GM10248 (cell line): ENCODE results near the gene NOL4L.

ENCODE experiments used
- CTCF ChIA-PET: fragments of 300-600 bp; sonication (Branson Sonifier 250); formaldehyde crosslinking; extraction: SDS; loops from one replicate; lab custom pipeline; 2021; ENCODE audit warnings: antibody characterized with exemption; lab: Yijun Ruan, JAX
- POLR2A ChIA-PET: fragments of 350-650 bp; sonication (Branson Sonifier 250); formaldehyde crosslinking; extraction: SDS; loops from one replicate; lab custom pipeline; 2020; ENCODE audit warnings: antibody characterized with exemption; lab: Yijun Ruan, JAX
- DNase-seq: peaks from one replicate; pipeline ENCODE4 v3.0.0; 2012; ENCODE audit errors: extremely low spot score
- TF ChIP-seq, protein P1 (sequence below): IDR thresholded peaks from 2 replicates; pipeline ENCODE4 v1.5.1; 2012; ENCODE audit warnings: mild to moderate bottlenecking, low read depth; ENCODE audit errors: extremely low read depth, missing control alignments, control extremely low read depth

NOL4L gene

GRCh38 chr20:32564921-32565734 lies 20.0 kb downstream of the NOL4L start:
- TF ChIP-seq, protein P1, sequence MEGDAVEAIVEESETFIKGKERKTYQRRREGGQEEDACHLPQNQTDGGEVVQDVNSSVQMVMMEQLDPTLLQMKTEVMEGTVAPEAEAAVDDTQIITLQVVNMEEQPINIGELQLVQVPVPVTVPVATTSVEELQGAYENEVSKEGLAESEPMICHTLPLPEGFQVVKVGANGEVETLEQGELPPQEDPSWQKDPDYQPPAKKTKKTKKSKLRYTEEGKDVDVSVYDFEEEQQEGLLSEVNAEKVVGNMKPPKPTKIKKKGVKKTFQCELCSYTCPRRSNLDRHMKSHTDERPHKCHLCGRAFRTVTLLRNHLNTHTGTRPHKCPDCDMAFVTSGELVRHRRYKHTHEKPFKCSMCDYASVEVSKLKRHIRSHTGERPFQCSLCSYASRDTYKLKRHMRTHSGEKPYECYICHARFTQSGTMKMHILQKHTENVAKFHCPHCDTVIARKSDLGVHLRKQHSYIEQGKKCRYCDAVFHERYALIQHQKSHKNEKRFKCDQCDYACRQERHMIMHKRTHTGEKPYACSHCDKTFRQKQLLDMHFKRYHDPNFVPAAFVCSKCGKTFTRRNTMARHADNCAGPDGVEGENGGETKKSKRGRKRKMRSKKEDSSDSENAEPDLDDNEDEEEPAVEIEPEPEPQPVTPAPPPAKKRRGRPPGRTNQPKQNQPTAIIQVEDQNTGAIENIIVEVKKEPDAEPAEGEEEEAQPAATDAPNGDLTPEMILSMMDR: no peak
- ChIA-PET CTCF (interaction anchor here (1.0 to 1.5 kb wide), 5 partner anchors 8 to 43 kb away, joined by 3 to 5 read pairs (median 3); no protein-coding TSS in a partner anchor), POLR2A (no interaction called here)
- DNase-seq: no peak

GRCh38 chr20:32564440-32564839 lies 20.7 kb downstream of the NOL4L start:
- ChIA-PET POLR2A (no interaction called here), CTCF (interaction anchor here (1.2 to 1.6 kb wide), 4 partner anchors 8 to 14 kb away, joined by 3 to 4 read pairs (median 3); no protein-coding TSS in a partner anchor)
- DNase-seq: no peak
- TF ChIP-seq, protein P1: no peak

DNA sequence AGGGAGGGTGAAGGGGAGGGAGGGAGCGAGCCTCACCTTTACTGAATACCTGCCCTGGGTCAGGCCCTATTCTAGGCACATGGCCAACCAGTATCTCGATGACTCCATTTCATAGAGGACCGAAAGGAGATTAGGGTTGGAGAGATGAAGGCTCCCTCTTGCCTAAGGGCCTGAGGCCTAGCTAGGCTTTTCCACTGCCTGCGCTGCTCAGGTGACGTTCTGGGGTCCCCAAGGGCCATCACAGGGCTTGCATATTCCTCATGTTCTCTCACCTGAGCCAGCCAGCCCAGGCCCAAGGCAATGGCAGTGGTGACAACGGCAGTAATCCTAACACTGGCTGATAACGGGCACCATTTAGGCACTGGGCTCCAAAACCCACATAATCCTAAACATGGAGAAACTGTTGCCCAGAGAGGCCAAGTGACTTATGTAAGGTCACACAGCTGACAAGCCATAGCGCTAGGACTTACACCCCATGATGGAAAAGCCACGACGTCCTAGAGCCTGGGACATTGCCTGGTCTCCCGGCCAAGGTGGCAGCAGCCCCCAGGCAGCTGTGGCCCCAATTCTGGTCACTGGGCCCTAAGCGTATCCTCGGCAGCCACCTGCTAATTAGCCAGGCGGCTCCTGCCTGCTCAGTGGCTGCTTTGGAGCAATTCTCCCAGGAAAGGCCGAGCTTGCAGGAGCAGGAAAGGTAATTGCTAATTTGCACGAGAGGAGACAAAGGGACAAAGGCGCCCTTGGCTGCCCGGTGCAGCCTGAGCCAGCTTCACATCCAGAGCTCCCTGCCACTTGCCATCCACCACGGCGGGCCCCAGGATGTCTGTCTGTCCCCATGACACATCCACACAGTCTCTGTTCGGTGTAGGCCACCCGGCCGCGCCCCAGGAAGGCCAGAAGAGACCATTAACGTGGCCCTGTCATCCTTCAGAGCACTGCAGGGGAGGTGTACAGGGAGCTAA lies 21.5 kb downstream of the NOL4L start:
- ChIA-PET CTCF (interaction anchor here (1.2 to 1.6 kb wide), 4 partner anchors 7 to 14 kb away, joined by 3 to 4 read pairs (median 3); no protein-coding TSS in a partner anchor), POLR2A (no interaction called here)
- no peak for DNase-seq
- TF ChIP-seq, protein P1: no peak

DNA sequence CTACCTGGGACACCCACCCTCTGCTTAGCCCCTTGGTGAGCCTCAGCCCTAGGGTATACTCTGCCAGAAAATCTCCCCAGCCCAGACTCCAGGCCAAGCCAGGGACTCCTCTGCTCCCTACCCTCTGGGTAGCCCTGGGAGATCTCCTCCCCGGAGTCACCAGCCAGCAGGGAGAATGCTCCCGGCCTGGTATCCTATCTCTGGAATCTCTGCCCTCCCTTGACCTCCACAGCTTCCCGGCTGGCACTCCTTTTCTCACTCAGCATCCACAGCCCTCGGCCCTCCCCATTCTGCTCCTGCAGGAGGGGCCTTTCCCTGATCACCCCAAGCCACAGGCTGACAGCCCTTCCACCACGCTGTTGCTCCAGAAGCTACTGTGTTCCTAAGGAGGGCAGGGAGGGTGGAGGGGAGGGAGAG lies 22.6 kb downstream of the NOL4L start:
- no peak for DNase-seq
- POLR2A ChIA-PET: no interaction called here
- TF ChIP-seq, protein P1: no peak
- CTCF ChIA-PET: no interaction called here

DNA sequence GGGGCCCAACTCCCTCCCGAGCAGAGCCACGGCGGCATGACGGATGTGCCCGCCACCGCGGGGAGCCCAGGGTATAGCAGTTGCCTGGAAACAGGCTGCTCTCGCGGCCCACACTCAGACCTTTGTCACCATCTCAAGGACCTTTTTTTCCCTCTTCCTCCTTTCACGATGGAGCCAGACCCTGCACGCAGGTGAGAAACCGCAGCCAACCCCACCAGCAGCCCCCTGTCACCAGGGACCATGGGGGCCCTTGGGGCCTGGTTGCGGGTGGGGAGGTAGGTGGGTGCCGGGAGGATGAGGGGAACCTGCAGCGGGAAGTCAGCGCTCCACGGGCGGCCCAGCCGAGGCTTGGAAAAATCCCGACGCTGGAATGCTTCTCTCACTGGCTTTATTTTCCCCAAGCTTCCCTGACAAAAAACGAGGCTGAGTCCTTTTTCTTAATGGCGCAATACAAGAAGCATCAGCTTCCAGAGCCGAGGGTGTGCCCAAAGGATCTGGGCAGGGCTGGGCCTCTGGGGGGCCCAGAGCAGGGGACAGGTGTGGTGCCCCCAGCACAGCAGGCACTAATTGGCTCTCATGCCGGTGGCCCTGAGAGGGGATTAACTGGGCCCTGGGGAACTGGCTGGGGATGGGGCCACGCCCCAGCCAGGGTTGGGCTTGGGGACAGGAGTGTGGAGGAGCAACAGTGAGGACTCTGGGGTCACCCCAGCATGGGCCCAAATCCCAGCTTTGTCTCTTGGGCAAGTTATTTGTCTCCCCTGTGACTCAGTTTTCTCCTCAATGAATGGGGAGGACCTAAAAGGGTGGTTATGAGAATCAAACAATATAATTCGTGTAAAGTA lies 23.9 kb downstream of the NOL4L start:
- TF ChIP-seq, protein P1: no peak
- POLR2A ChIA-PET: interaction anchor here (0.6 kb wide), 1 partner anchor 64 kb away, joined by 3 read pairs; no protein-coding TSS in a partner anchor
- no peak for DNase-seq
- CTCF ChIA-PET: no interaction called here

GRCh38 chr20:32560482-32560988 lies 24.6 kb downstream of the NOL4L start:
- DNase-seq: no peak
- TF ChIP-seq, protein P1: no peak
- ChIA-PET CTCF (no interaction called here), POLR2A (no interaction called here)
